GM23338 (cell line): ENCODE data around the gene FCHSD2. TPM values are rescaled to one million over a fixed set of nuclear protein-coding genes. Genes with fewer than 3 reads are reported as not detected.

Source experiments
- ATAC-seq: fragments of 200-7000 bp; cut with Tn5 transposase; 3 replicates; pipeline ENCODE4 v1.9.1; 2020
- DNase-seq: peaks from one replicate; pipeline ENCODE4 v3.0.0-alpha.2; 2015; ENCODE audit warnings: low spot score
- H2AFZ ChIP-seq: fragments of 200-600 bp; sonication (generic); 2 replicates; pipeline ENCODE4 v1.8.0; 2016; ENCODE audit warnings: antibody characterized with exemption, mild to moderate bottlenecking, moderate library complexity
- H3F3A ChIP-seq: fragments of 200-600 bp; sonication (generic); replicated peaks from 2 replicates; pipeline ENCODE4 v1.8.0; 2017; ENCODE audit warnings: antibody characterized with exemption, mixed run types, low read depth
- H3K27ac ChIP-seq: fragments of 200-600 bp; sonication (generic); 2 replicates; pipeline ENCODE4 v1.6.1; 2016; ENCODE audit warnings: low read depth
- H3K27me3 ChIP-seq: fragments of 200-600 bp; sonication (generic); 2 replicates; pipeline ENCODE4 v1.8.0; 2016; ENCODE audit warnings: mild to moderate bottlenecking, mixed run types, moderate library complexity; ENCODE audit not compliant: insufficient read depth
- H3K36me3 ChIP-seq: fragments of 200-600 bp; sonication (generic); 2 replicates; pipeline ENCODE4 v1.8.0; 2016; ENCODE audit warnings: mild to moderate bottlenecking; ENCODE audit not compliant: insufficient read depth
- H3K4me1 ChIP-seq: fragments of 200-600 bp; sonication (generic); 2 replicates; pipeline ENCODE4 v1.8.0; 2016; ENCODE audit warnings: mild to moderate bottlenecking, moderate library complexity; ENCODE audit not compliant: insufficient read depth
- H3K4me2 ChIP-seq: fragments of 200-600 bp; sonication (generic); 2 replicates; pipeline ENCODE4 v1.7.1; 2017; ENCODE audit warnings: mixed run types
- H3K4me3 ChIP-seq: fragments of 200-600 bp; sonication (generic); 2 replicates; pipeline ENCODE4 v1.6.1; 2016; ENCODE audit warnings: mixed run types
- H3K79me2 ChIP-seq: fragments of 200-600 bp; sonication (generic); replicated peaks from 2 replicates; pipeline ENCODE4 v1.8.0; 2017; ENCODE audit warnings: mild to moderate bottlenecking; ENCODE audit not compliant: insufficient read depth
- H3K9me2 ChIP-seq: fragments of 200-600 bp; sonication (generic); 2 replicates; pipeline ENCODE4 v1.8.0; 2017; ENCODE audit not compliant: insufficient read depth
- H4K20me1 ChIP-seq: fragments of 200-600 bp; sonication (generic); replicated peaks from 2 replicates; pipeline ENCODE4 v1.8.0; 2017; ENCODE audit warnings: mild to moderate bottlenecking; ENCODE audit not compliant: insufficient read depth
- H3K27ac Mint-ChIP-seq: 2 replicates; pipeline ENCODE4 v1.8.0; 2020; ENCODE audit warnings: inconsistent platforms, mild to moderate bottlenecking, moderate library complexity, mixed read lengths
- H3K27me3 Mint-ChIP-seq: 3 replicates; pipeline ENCODE4 v1.8.0; 2022; ENCODE audit warnings: low read depth, mild to moderate bottlenecking, moderate library complexity, mixed read lengths, inconsistent platforms; ENCODE audit not compliant: insufficient read depth, poor library complexity
- H3K36me3 Mint-ChIP-seq: 3 replicates; pipeline ENCODE4 v1.8.0; 2021; ENCODE audit warnings: low read depth, mild to moderate bottlenecking, inconsistent platforms, moderate library complexity, mixed read lengths
- H3K4me1 Mint-ChIP-seq: 3 replicates; pipeline ENCODE4 v1.8.0; 2020; ENCODE audit warnings: mild to moderate bottlenecking, inconsistent platforms, mixed read lengths
- H3K4me3 Mint-ChIP-seq: 3 replicates; pipeline ENCODE4 v1.8.0; 2021; ENCODE audit warnings: moderate library complexity, mild to moderate bottlenecking, inconsistent platforms, mixed read lengths
- H3K9me3 Mint-ChIP-seq: 3 replicates; pipeline ENCODE4 v1.8.0; 2020; ENCODE audit warnings: moderate library complexity, mild to moderate bottlenecking, inconsistent platforms, mixed read lengths
- EZH2 ChIP-seq: fragments of 200-600 bp; sonication (generic); IDR thresholded peaks from one replicate; pipeline ENCODE4 v1.8.0; 2017; ENCODE audit warnings: antibody characterized with exemption, mild to moderate bottlenecking, low read depth; ENCODE audit not compliant: unreplicated experiment
- NANOG ChIP-seq: IDR thresholded peaks from 2 replicates; pipeline ENCODE4 v1.6.1; 2016; ENCODE audit warnings: antibody characterized with exemption, borderline replicate concordance
- ZNF331 ChIP-seq: fragments of 250-450 bp; sonication (Bioruptor Pico); IDR thresholded peaks from 2 replicates; pipeline ENCODE4 v1.5.0; 2020; ENCODE audit warnings: low read depth, mild to moderate bottlenecking, moderate library complexity
- polyA plus RNA-seq: library from polyadenylated mRNA; unstranded; fragments of >200 nt; fragmentation: Nextera tagmentation; extraction: Ambion mirVana; gene quantifications from 2 replicates; pipeline ENCODE4 v1.2.1, GENCODE V29; 2016
- total RNA-seq: library from RNA; depleted of rRNA; stranded (reverse); fragments of >200 nt; shearing (Covaris generic); gene quantifications from 2 replicates; pipeline ENCODE4 v1.2.3, GENCODE V29; 2014
- TF ChIP-seq, protein P1 (sequence below): IDR thresholded peaks from 2 replicates; pipeline ENCODE4 v1.6.1; 2016; ENCODE audit warnings: antibody characterized with exemption
- TF ChIP-seq, protein P2 (sequence below): fragments of 250-450 bp; sonication (Bioruptor Pico); IDR thresholded peaks from 2 replicates; pipeline ENCODE4 v1.5.0; 2020; ENCODE audit warnings: mild to moderate bottlenecking, moderate library complexity
- TF ChIP-seq, protein P3 (sequence below), 2 experiments: fragments of 200-600 bp in 1 of 2; sonication (generic) in 1 of 2; conservative IDR thresholded peaks; 2 replicates each; pipeline versions ENCODE4 v1.5.1 to v1.6.1; 2016 to 2017; ENCODE audit warnings: antibody characterized with exemption in 2 of 2, low read depth in 2 of 2, mild to moderate bottlenecking in 2 of 2, moderate library complexity in 1 of 2

The FCHSD2 gene
- total and polyA plus RNA-seq, 2 experiments from 2014 or later, result 3.6 to 5.2 TPM

DNA sequence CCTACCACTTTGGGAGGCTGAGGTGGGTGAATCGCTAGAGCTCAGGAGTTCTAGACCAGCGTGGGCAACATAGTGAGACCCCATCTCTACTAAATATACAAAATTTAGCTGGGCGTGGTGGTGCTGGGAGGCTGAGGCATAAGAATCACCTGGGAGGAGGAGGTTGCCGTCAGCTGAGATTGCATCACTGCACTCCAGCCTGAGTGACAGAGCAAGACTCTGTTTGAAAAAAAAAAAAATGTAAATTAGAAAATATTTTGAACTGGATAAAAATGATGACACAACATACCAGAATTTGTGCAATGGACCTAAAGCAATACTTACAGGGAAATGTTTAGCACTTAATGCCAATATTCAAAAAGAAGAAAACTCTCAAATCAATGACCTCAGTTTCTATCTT, 281.5 kb downstream of the FCHSD2 start:
- Histone ChIP-seq H3F3A (no peaks in the 10 kb centered on the region), H3K27ac (no peak overlapping the region)
- H3K27ac Mint-ChIP-seq, result no peak overlapping the region

More for the DNA sequence above, 281.5 kb downstream of the FCHSD2 start:
- no peaks in the 10 kb centered on the region for H4K20me1 ChIP-seq
- Mint-ChIP-seq H3K4me1 (peaks cover 9% of the 10 kb centered on the region; the same call in 2 of the 3 replicates), H3K27me3 (no peaks in the 10 kb centered on the region), H3K9me3 (no peaks in the 10 kb centered on the region), H3K36me3 (no peaks in the 10 kb centered on the region), H3K4me3 (no peak overlapping the region)
- no peak overlapping the region for H2AFZ ChIP-seq
- no peaks in the 10 kb centered on the region for H3K9me2 ChIP-seq
- no peak for DNase-seq
- no peak for ATAC-seq
- no peak overlapping the region for H3K4me3 ChIP-seq
- H3K4me2 ChIP-seq, result no peak overlapping the region
- peaks cover 6% of the 10 kb centered on the region; the same call in 1 of the 2 replicates for H3K4me1 ChIP-seq
- H3K36me3 ChIP-seq, result no peaks in the 10 kb centered on the region
- no peaks in the 10 kb centered on the region for H3K79me2 ChIP-seq
- TF ChIP-seq, protein P1, sequence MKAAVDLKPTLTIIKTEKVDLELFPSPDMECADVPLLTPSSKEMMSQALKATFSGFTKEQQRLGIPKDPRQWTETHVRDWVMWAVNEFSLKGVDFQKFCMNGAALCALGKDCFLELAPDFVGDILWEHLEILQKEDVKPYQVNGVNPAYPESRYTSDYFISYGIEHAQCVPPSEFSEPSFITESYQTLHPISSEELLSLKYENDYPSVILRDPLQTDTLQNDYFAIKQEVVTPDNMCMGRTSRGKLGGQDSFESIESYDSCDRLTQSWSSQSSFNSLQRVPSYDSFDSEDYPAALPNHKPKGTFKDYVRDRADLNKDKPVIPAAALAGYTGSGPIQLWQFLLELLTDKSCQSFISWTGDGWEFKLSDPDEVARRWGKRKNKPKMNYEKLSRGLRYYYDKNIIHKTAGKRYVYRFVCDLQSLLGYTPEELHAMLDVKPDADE, result no peak
- no peak for TF ChIP-seq EZH2
- TF ChIP-seq NANOG, result no peak
- TF ChIP-seq, protein P2, sequence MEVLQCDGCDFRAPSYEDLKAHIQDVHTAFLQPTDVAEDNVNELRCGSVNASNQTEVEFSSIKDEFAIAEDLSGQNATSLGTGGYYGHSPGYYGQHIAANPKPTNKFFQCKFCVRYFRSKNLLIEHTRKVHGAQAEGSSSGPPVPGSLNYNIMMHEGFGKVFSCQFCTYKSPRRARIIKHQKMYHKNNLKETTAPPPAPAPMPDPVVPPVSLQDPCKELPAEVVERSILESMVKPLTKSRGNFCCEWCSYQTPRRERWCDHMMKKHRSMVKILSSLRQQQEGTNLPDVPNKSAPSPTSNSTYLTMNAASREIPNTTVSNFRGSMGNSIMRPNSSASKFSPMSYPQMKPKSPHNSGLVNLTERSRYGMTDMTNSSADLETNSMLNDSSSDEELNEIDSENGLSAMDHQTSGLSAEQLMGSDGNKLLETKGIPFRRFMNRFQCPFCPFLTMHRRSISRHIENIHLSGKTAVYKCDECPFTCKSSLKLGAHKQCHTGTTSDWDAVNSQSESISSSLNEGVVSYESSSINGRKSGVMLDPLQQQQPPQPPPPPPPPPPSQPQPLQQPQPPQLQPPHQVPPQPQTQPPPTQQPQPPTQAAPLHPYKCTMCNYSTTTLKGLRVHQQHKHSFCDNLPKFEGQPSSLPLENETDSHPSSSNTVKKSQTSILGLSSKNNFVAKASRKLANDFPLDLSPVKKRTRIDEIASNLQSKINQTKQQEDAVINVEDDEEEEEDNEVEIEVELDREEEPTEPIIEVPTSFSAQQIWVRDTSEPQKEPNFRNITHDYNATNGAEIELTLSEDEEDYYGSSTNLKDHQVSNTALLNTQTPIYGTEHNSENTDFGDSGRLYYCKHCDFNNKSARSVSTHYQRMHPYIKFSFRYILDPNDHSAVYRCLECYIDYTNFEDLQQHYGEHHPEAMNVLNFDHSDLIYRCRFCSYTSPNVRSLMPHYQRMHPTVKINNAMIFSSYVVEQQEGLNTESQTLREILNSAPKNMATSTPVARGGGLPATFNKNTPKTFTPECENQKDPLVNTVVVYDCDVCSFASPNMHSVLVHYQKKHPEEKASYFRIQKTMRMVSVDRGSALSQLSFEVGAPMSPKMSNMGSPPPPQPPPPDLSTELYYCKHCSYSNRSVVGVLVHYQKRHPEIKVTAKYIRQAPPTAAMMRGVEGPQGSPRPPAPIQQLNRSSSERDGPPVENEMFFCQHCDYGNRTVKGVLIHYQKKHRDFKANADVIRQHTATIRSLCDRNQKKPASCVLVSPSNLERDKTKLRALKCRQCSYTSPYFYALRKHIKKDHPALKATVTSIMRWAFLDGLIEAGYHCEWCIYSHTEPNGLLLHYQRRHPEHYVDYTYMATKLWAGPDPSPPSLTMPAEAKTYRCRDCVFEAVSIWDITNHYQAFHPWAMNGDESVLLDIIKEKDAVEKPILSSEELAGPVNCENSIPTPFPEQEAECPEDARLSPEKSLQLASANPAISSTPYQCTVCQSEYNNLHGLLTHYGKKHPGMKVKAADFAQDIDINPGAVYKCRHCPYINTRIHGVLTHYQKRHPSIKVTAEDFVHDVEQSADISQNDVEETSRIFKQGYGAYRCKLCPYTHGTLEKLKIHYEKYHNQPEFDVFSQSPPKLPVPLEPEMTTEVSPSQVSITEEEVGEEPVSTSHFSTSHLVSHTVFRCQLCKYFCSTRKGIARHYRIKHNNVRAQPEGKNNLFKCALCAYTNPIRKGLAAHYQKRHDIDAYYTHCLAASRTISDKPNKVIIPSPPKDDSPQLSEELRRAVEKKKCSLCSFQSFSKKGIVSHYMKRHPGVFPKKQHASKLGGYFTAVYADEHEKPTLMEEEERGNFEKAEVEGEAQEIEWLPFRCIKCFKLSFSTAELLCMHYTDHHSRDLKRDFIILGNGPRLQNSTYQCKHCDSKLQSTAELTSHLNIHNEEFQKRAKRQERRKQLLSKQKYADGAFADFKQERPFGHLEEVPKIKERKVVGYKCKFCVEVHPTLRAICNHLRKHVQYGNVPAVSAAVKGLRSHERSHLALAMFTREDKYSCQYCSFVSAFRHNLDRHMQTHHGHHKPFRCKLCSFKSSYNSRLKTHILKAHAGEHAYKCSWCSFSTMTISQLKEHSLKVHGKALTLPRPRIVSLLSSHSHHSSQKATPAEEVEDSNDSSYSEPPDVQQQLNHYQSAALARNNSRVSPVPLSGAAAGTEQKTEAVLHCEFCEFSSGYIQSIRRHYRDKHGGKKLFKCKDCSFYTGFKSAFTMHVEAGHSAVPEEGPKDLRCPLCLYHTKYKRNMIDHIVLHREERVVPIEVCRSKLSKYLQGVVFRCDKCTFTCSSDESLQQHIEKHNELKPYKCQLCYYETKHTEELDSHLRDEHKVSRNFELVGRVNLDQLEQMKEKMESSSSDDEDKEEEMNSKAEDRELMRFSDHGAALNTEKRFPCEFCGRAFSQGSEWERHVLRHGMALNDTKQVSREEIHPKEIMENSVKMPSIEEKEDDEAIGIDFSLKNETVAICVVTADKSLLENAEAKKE (CRISPR knock-in tag), result no peak
- TF ChIP-seq ZNF331 (CRISPR knock-in tag), result no peak
- TF ChIP-seq, protein P3, sequence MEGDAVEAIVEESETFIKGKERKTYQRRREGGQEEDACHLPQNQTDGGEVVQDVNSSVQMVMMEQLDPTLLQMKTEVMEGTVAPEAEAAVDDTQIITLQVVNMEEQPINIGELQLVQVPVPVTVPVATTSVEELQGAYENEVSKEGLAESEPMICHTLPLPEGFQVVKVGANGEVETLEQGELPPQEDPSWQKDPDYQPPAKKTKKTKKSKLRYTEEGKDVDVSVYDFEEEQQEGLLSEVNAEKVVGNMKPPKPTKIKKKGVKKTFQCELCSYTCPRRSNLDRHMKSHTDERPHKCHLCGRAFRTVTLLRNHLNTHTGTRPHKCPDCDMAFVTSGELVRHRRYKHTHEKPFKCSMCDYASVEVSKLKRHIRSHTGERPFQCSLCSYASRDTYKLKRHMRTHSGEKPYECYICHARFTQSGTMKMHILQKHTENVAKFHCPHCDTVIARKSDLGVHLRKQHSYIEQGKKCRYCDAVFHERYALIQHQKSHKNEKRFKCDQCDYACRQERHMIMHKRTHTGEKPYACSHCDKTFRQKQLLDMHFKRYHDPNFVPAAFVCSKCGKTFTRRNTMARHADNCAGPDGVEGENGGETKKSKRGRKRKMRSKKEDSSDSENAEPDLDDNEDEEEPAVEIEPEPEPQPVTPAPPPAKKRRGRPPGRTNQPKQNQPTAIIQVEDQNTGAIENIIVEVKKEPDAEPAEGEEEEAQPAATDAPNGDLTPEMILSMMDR (conservative IDR thresholded peaks at IDR 0.05; ENCODE audit: low read depth in 2 of 2), result no peak
- H3K27me3 ChIP-seq, result no peaks in the 10 kb centered on the region
